ENCODE data around the gene ALDH1B1. TPM values are rescaled to one million over a fixed set of nuclear protein-coding genes. Genes with fewer than 3 reads are reported as not detected.

ALDH1B1 gene
- total and polyA plus RNA-seq, 8 donors: 6.0 to 17.1 (median 10.3) TPM

GRCh38 chr9:38440516-38440915, 48.0 kb downstream of the ALDH1B1 start:
- Histone ChIP-seq H3K27ac (no peak overlapping the region), H3K9me3 (no peaks in the 10 kb centered on the region), H3K36me3 (no peaks in the 10 kb centered on the region), H3K4me3 (no peak overlapping the region), H3K4me1 (peaks cover 0 to 13% (median 6%) of the 10 kb centered on the region in 3 donors), H3K27me3 (no peaks in the 10 kb centered on the region)
- FAIRE-seq (no peak), ATAC-seq (no peak), DNase-seq (no peak)
- no peak for TF ChIP-seq CTCF (IDR thresholded peaks at IDR 0.05)
- intact Hi-C loops (cut with DNase I): no loop called here
- WGBS, 2 donors: 82 to 95% methylated on average over 3 of the region's 3 CpGs

- Histone ChIP-seq H3K27me3 (no peaks in the 10 kb centered on the region), H3K4me1 (peaks cover 0 to 13% (median 6%) of the 10 kb centered on the region in 3 donors), H3K9me3 (no peaks in the 10 kb centered on the region), H3K36me3 (no peaks in the 10 kb centered on the region), H3K27ac (no peak overlapping the region), H3K4me3 (no peak overlapping the region)
- 78 to 86% methylated on average over 8 of the region's 8 CpGs for WGBS, 2 donors
- intact Hi-C loops (cut with DNase I): no loop called here
- DNase-seq: no peak
- FAIRE-seq: no peak
- ATAC-seq: no peak
- no peak for TF ChIP-seq CTCF (IDR thresholded peaks at IDR 0.05)
Measured at GRCh38 chr9:38441347-38442085, 49.0 kb downstream of the ALDH1B1 start.

- WGBS, 2 donors: 63 to 78% methylated on average over 8 of the region's 8 CpGs
- DNase-seq (no peak), ATAC-seq (peak; percentile 8 to 38 (median 17)), FAIRE-seq (no peak)
- H3K27ac ChIP-seq: no peak overlapping the region
- H3K36me3 ChIP-seq: no peaks in the 10 kb centered on the region
- H3K9me3 ChIP-seq: no peaks in the 10 kb centered on the region
- peaks cover 0 to 6% (median 5%) of the 10 kb centered on the region in 3 donors for H3K4me1 ChIP-seq
- H3K27me3 ChIP-seq: no peaks in the 10 kb centered on the region
- H3K4me3 ChIP-seq: no peak overlapping the region
- intact Hi-C loops (cut with DNase I): no loop called here
- no peak for TF ChIP-seq CTCF (IDR thresholded peaks at IDR 0.05)
Measured at GRCh38 chr9:38442473-38443096, 50.1 kb downstream of the ALDH1B1 start.

GRCh38 chr9:38443181-38443580, 50.7 kb downstream of the ALDH1B1 start:
- intact Hi-C loops (cut with DNase I): no loop called here
- H3K4me1 ChIP-seq: no peaks in the 10 kb centered on the region
- no peak overlapping the region for H3K4me3 ChIP-seq
- no peak for TF ChIP-seq CTCF (IDR thresholded peaks at IDR 0.05)
- H3K36me3 ChIP-seq: no peaks in the 10 kb centered on the region
- H3K27ac ChIP-seq: no peak overlapping the region
- FAIRE-seq (no peak), DNase-seq (peak in 3 of 6 donors; percentile 25 to 62 (median 34)), ATAC-seq (peak; percentile 85 to 95 (median 86))
- 33 to 37% methylated on average over 7 of the region's 7 CpGs for WGBS, 2 donors
- H3K9me3 ChIP-seq: no peaks in the 10 kb centered on the region
- no peaks in the 10 kb centered on the region for H3K27me3 ChIP-seq

GRCh38 chr9:38443597-38443996, 51.1 kb downstream of the ALDH1B1 start:
- peak in 1 of 4 donors; percentile 8 for ATAC-seq
- FAIRE-seq: no peak
- intact Hi-C loops (cut with DNase I): no loop called here
- Histone ChIP-seq H3K9me3 (no peaks in the 10 kb centered on the region), H3K27ac (no peak overlapping the region), H3K4me1 (no peaks in the 10 kb centered on the region), H3K36me3 (no peaks in the 10 kb centered on the region), H3K27me3 (no peaks in the 10 kb centered on the region), H3K4me3 (no peak overlapping the region)
- 41 to 94% methylated on average over 2 of the region's 2 CpGs for WGBS, 2 donors
- TF ChIP-seq CTCF (IDR thresholded peaks at IDR 0.05): no peak
- no peak for DNase-seq

Measured in pancreas (tissue), 10 donors.